Common myeloid progenitor, CD34-positive (primary cell): ENCODE measurements around the gene ADAM10.
A peak's percentile ranks its signal among the peaks of the same experiment; 100 is the strongest.

Source experiments
- CTCF ChIA-PET: fragments of 350-600 bp; sonication (Branson Sonifier 250); formaldehyde crosslinking; loops from one replicate; lab custom pipeline; 2021; ENCODE audit warnings: antibody characterized with exemption; lab: Charles Lee
- POLR2A ChIA-PET: fragments of 350-600 bp; sonication (Branson Sonifier 250); formaldehyde crosslinking; loops from one replicate; lab custom pipeline; 2021; ENCODE audit warnings: antibody characterized with exemption; lab: Charles Lee
- DNase-seq, 3 donors: peaks; one replicate each; pipeline versions ENCODE4 v3.0.0 to v3.0.0-alpha.2; 2013
- H3K27ac ChIP-seq, 2 experiments: 1 replicate in 1 of 2; 2 replicates in 1 of 2; pipeline ENCODE4 v1.7.0; 2013; ENCODE audit warnings: inconsistent platforms in 2 of 2, low read length in 2 of 2, mild to moderate bottlenecking in 2 of 2, low read depth in 1 of 2, moderate library complexity in 1 of 2; ENCODE audit not compliant: severe bottlenecking in 2 of 2, insufficient read depth in 1 of 2, poor library complexity in 1 of 2
- H3K27me3 ChIP-seq, 5 experiments: replicated peaks in 2 of 5; 1 replicate in 3 of 5; 2 replicates in 2 of 5; pipeline versions ENCODE4 v1.6.1 to v1.7.0; 2013; ENCODE audit warnings: low read length in 4 of 5, mild to moderate bottlenecking in 2 of 5, moderate library complexity in 2 of 5, inconsistent platforms in 1 of 5; ENCODE audit not compliant: insufficient read depth in 5 of 5, control insufficient read depth in 4 of 5
- H3K36me3 ChIP-seq, 4 experiments: 1 replicate in 2 of 4; 2 replicates in 2 of 4; pipeline versions ENCODE4 v1.6.1 to v1.7.0; 2013; ENCODE audit warnings: low read length in 3 of 4, control low read depth in 1 of 4, mild to moderate bottlenecking in 1 of 4; ENCODE audit not compliant: control insufficient read depth in 4 of 4, insufficient read depth in 4 of 4
- H3K4me1 ChIP-seq, 4 experiments: 1 replicate in 3 of 4; 2 replicates in 1 of 4; pipeline versions ENCODE4 v1.6.1 to v1.7.1; 2013; ENCODE audit warnings: low read length in 3 of 4, mild to moderate bottlenecking in 3 of 4, control low read depth in 1 of 4, inconsistent platforms in 1 of 4, moderate library complexity in 1 of 4; ENCODE audit not compliant: control insufficient read depth in 4 of 4, insufficient read depth in 4 of 4; ENCODE audit errors: control extremely low read depth in 1 of 4
- H3K4me3 ChIP-seq, 7 experiments: 1 replicate in 4 of 7; 2 replicates in 3 of 7; pipeline versions ENCODE4 v1.5.1 to v1.7.0; 2013; ENCODE audit warnings: mild to moderate bottlenecking in 7 of 7, low read length in 6 of 7, moderate library complexity in 6 of 7, inconsistent platforms in 2 of 7, low read depth in 2 of 7, control low read depth in 1 of 7; ENCODE audit not compliant: insufficient read depth in 4 of 7, control insufficient read depth in 1 of 7; ENCODE audit errors: extremely low read depth in 1 of 7
- H3K9me3 ChIP-seq, 5 experiments: 1 replicate in 4 of 5; 2 replicates in 1 of 5; pipeline versions ENCODE4 v1.6.1 to v1.7.1; 2013; ENCODE audit warnings: low read length in 4 of 5, mild to moderate bottlenecking in 2 of 5, inconsistent platforms in 1 of 5, low read depth in 1 of 5, moderate library complexity in 1 of 5; ENCODE audit not compliant: control insufficient read depth in 4 of 5, insufficient read depth in 2 of 5; ENCODE audit errors: control extremely low read depth in 1 of 5
- WGBS: methylation state at CpG from one replicate; pipeline ENCODE4 v1.1.5; 2013; ENCODE audit not compliant: insufficient coverage; 5-methylcytosine and 5-hydroxymethylcytosine counted together

The ADAM10 gene

GRCh38 chr15:58779554-58779953 lies 30.0 kb upstream of the ADAM10 start:
- Histone ChIP-seq H3K27ac (no peak overlapping the region), H3K4me1 (no peaks in the 10 kb centered on the region), H3K36me3 (peaks cover 0 to 4% (median 0%) of the 10 kb centered on the region in 4 experiments), H3K27me3 (no peaks in the 10 kb centered on the region), H3K9me3 (no peaks in the 10 kb centered on the region), H3K4me3 (no peak overlapping the region)
- ChIA-PET POLR2A (no interaction called here), CTCF (no interaction called here)
- no CpG with 5 or more reads among the region's 1 CpG for WGBS
- no peak for DNase-seq

DNA sequence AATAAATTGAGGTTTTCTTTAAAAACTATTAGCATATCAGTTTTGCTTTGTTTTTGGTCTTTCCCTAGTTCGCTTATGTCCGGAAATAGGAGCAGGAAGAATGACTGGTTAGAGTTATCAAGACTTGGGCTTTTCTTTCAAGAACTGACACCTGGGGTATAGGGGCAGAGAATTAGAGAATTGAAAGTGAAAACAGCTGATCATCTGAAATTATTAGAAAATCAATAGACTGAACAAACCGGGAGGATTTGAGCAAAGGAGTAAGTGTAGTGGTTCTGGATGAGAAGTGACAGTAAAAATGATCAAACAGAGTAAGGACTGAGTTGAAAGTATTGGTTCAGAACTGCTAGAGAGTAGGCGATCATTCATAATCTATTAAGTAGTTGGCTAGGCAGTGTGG lies 27.6 kb upstream of the ADAM10 start:
- no peak overlapping the region for H3K4me3 ChIP-seq
- CTCF ChIA-PET, result interaction anchor here (0.5 to 0.9 kb wide), 2 partner anchors 36 to 86 kb away, joined by 3 to 4 read pairs; no protein-coding TSS in a partner anchor
- no peaks in the 10 kb centered on the region for H3K27me3 ChIP-seq
- no peaks in the 10 kb centered on the region for H3K9me3 ChIP-seq
- POLR2A ChIA-PET, result no interaction called here
- no peak overlapping the region for H3K27ac ChIP-seq
- H3K4me1 ChIP-seq, result peaks cover 0 to 17% (median 12%) of the 10 kb centered on the region in 4 experiments
- no peak for DNase-seq
- no peaks in the 10 kb centered on the region for H3K36me3 ChIP-seq
- 92% methylated on average over 1 of the region's 4 CpGs for WGBS

- Histone ChIP-seq H3K4me3 (no peak overlapping the region), H3K27me3 (no peaks in the 10 kb centered on the region), H3K9me3 (no peaks in the 10 kb centered on the region), H3K27ac (no peak overlapping the region), H3K4me1 (peaks cover 4 to 23% (median 15%) of the 10 kb centered on the region in 4 experiments), H3K36me3 (no peaks in the 10 kb centered on the region)
- 100% methylated on average over 3 of the region's 3 CpGs for WGBS
- no peak for DNase-seq
- ChIA-PET CTCF (no interaction called here), POLR2A (no interaction called here)
Observed at GRCh38 chr15:58775402-58775801, 25.9 kb upstream of the ADAM10 start.

GRCh38 chr15:58773024-58773423 lies 23.5 kb upstream of the ADAM10 start:
- DNase-seq, result no peak
- ChIA-PET POLR2A (interaction anchor here (0.6 kb wide), 1 partner anchor 243 kb away, joined by 6 read pairs; no protein-coding TSS in a partner anchor), CTCF (interaction anchor here (1.4 to 2.6 kb wide), 2 partner anchors 13 to 48 kb away, joined by 4 to 9 read pairs; no protein-coding TSS in a partner anchor)
- H3K4me1 ChIP-seq, result peaks cover 10 to 29% (median 18%) of the 10 kb centered on the region in 4 experiments
- WGBS, result 100% methylated on average over 4 of the region's 4 CpGs
- no peaks in the 10 kb centered on the region for H3K36me3 ChIP-seq
- no peaks in the 10 kb centered on the region for H3K9me3 ChIP-seq
- H3K27me3 ChIP-seq, result no peaks in the 10 kb centered on the region
- peak overlapping the region in 4 of 7 experiments; percentile 41 to 89 (median 85) for H3K4me3 ChIP-seq
- peak overlapping the region in 1 of 2 experiments; percentile 28 for H3K27ac ChIP-seq

DNA sequence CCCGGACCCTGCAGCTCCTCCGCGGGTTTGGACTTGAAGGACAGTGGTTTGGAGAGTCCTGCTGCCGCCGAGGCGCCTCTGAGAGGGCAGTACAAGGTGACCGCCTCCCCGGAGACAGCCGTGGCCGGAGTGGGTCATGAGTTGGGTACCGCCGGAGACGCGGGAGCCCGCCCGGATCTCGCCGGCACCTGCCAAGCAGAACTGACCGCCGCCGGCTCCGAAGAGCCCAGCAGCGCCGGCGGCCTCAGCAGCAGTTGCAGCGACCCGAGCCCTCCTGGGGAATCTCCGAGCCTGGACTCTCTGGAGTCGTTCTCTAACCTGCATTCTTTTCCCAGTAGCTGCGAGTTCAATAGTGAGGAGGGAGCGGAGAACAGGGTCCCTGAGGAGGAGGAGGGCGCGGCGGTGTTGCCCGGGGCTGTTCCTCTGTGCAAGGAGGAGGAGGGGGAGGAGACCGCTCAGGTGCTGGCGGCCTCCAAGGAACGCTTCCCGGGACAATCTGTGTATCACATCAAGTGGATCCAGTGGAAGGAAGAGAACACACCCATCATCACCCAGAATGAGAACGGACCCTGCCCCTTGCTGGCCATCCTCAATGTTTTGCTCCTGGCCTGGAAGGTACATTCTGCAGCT lies 22.2 kb upstream of the ADAM10 start:
- CTCF ChIA-PET, result interaction anchor here (0.9 to 2.6 kb wide), 6 partner anchors 12 to 501 kb away, joined by 4 to 13 read pairs (median 4); partner anchors contain the start of gene ADAM10
- no peaks in the 10 kb centered on the region for H3K27me3 ChIP-seq

DNA sequence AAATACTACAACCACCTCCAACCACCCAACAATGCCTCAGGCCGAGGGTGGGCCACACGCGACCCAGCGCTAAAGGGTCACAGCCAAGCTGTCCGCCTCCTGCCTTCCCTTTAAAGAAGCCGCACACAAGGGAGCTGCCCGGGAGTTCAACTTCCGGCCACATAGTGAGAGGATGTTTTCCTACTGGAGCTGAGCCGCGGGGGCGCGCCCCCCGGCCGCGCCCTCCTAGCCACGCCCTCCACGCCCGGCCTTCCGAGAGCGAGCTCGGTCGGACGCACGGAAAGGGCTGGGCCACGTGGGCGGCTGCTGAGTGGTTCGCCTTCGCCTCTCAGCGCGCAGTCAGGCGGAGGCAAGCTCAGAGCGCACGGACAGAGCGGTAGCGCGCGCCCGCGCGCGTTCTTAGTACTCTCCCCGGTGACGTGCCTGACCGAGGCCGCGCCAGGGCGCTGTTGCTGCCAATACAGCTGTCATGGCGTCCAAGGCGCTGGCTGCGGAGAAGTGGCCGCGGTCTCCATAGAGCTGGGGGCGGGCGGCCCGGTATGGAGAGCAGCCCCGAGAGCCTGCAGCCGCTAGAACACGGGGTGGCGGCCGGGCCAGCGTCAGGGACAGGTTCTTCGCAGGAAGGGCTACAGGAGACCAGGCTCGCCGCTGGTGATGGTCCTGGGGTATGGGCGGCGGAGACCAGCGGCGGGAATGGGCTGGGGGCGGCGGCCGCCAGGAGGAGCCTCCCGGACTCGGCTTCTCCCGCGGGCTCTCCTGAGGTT lies 21.5 kb upstream of the ADAM10 start, which contains the start of gene MINDY2:
Gene MINDY2 (plus strand): TSS at position 446 of the 764 bp plus-strand sequence. CDS start 94 bp downstream, at position 540.
- Histone ChIP-seq H3K36me3 (no peaks in the 10 kb centered on the region), H3K27ac (peak within 1 kb of the TSS; percentile 54 to 88), H3K9me3 (no peaks in the 10 kb centered on the region), H3K27me3 (no peaks in the 10 kb centered on the region), H3K4me1 (peaks cover 10 to 29% (median 18%) of the 10 kb centered on the region in 4 experiments), H3K4me3 (peak within 1 kb of the TSS; percentile 84 to 100 (median 94))
- POLR2A ChIA-PET, result interaction anchor here (0.5 to 1.6 kb wide), 3 partner anchors 21 to 47 kb away, joined by 4 to 11 read pairs (median 4); partner anchors contain the start of gene ADAM10
- peak; percentile 97 to 99 (median 98) for DNase-seq
- WGBS, result under 1% methylated on average over 66 of the region's 75 CpGs
- CTCF ChIA-PET, result interaction anchor here (0.7 to 2.6 kb wide), 11 partner anchors 10 to 501 kb away, joined by 3 to 13 read pairs (median 4); partner anchors contain the start of gene ADAM10

More for the DNA sequence above, 22.2 kb upstream of the ADAM10 start:
- peak overlapping the region; percentile 84 to 100 (median 94) for H3K4me3 ChIP-seq
- 0% methylated on average over 35 of the region's 40 CpGs for WGBS
- POLR2A ChIA-PET, result interaction anchor here (1.0 to 1.6 kb wide), 2 partner anchors 22 to 48 kb away, joined by 4 to 11 read pairs; partner anchors contain the start of gene ADAM10
- peak overlapping the region in 1 of 2 experiments; percentile 88 for H3K27ac ChIP-seq
- H3K4me1 ChIP-seq, result peaks cover 10 to 29% (median 18%) of the 10 kb centered on the region in 4 experiments
- peak in 1 of 3 donors; percentile 27 for DNase-seq
- no peaks in the 10 kb centered on the region for H3K36me3 ChIP-seq
- H3K9me3 ChIP-seq, result no peaks in the 10 kb centered on the region
